HEK293T (cell line): ENCODE measurements around the gene MYH14.

ENCODE experiments used
- ARNT ChIP-seq: fragments of 450-650 bp; IDR thresholded peaks from 2 replicates; pipeline ENCODE4 v1.6.1; 2017; ENCODE audit warnings: mild to moderate bottlenecking
- ELF4 ChIP-seq: fragments of 450-650 bp; IDR thresholded peaks from 2 replicates; pipeline ENCODE4 v1.6.1; 2017; ENCODE audit warnings: antibody characterized with exemption
- FOXM1 ChIP-seq: fragments of 450-650 bp; IDR thresholded peaks from 2 replicates; pipeline ENCODE4 v1.6.1; 2017; ENCODE audit warnings: mild to moderate bottlenecking, borderline replicate concordance

GRCh38 chr19:50280983-50281382, 77.6 kb downstream of the MYH14 start:
- TF ChIP-seq FOXM1 (no peak), ARNT (no peak), ELF4 (no peak)
